Fibroblast of lung (primary cell): ENCODE results near the gene SESN3. TPM values are rescaled to one million over a fixed set of nuclear protein-coding genes. Genes with fewer than 3 reads are reported as not detected.

ENCODE experiments used
- DNase-seq, 2 donors: peaks; one replicate each; pipeline versions ENCODE4 v3.0.0 to v3.0.0-alpha.2; 2010; ENCODE audit warnings: low read depth in 2 of 2
- H2AFZ ChIP-seq: 2 replicates; pipeline ENCODE4 v1.5.1; 2012; ENCODE audit warnings: low read length, control low read depth, inconsistent platforms
- H3K27ac ChIP-seq: 2 replicates; pipeline ENCODE4 v1.5.1; 2011; ENCODE audit warnings: low read length, control low read depth; ENCODE audit not compliant: insufficient read depth
- H3K27me3 ChIP-seq: 2 replicates; pipeline ENCODE4 v1.5.1; 2011; ENCODE audit warnings: mild to moderate bottlenecking, low read length; ENCODE audit not compliant: control insufficient read depth, insufficient read depth
- H3K36me3 ChIP-seq: 2 replicates; pipeline ENCODE4 v1.5.1; 2011; ENCODE audit warnings: low read length; ENCODE audit not compliant: control insufficient read depth, insufficient read depth
- H3K4me1 ChIP-seq: 2 replicates; pipeline ENCODE4 v1.5.1; 2011; ENCODE audit warnings: low read length; ENCODE audit not compliant: control insufficient read depth, insufficient read depth; ENCODE audit errors: extremely low read depth
- H3K4me2 ChIP-seq: 2 replicates; pipeline ENCODE4 v1.5.1; 2011; ENCODE audit warnings: low read length, control low read depth; ENCODE audit not compliant: insufficient read depth; ENCODE audit errors: extremely low read depth
- H3K4me3 ChIP-seq, 4 experiments: fragments of 200-600 bp in 1 of 4; sonication (generic) in 1 of 4; replicated peaks in 1 of 4; 2 replicates each; pipeline ENCODE4 v1.5.1; 2011 to 2016; ENCODE audit warnings: low read length in 4 of 4, low read depth in 3 of 4, mild to moderate bottlenecking in 3 of 4, control low read depth in 2 of 4, inconsistent platforms in 1 of 4, mixed read lengths in 1 of 4; ENCODE audit not compliant: insufficient read depth in 1 of 4; ENCODE audit errors: control extremely low read depth in 1 of 4
- H3K79me2 ChIP-seq: 2 replicates; pipeline ENCODE4 v1.5.1; 2012; ENCODE audit warnings: mild to moderate bottlenecking, low read length, inconsistent platforms; ENCODE audit not compliant: control insufficient read depth, insufficient read depth
- H3K9ac ChIP-seq: 2 replicates; pipeline ENCODE4 v1.5.1; 2011; ENCODE audit warnings: mild to moderate bottlenecking, low read length, control low read depth; ENCODE audit not compliant: insufficient read depth
- H3K9me3 ChIP-seq: 2 replicates; pipeline ENCODE4 v1.5.1; 2012; ENCODE audit warnings: low read depth, low read length; ENCODE audit not compliant: control insufficient read depth, insufficient read depth
- H4K20me1 ChIP-seq: 2 replicates; pipeline ENCODE4 v1.5.1; 2011; ENCODE audit warnings: low read length; ENCODE audit not compliant: control insufficient read depth, insufficient read depth; ENCODE audit errors: extremely low read depth
- EZH2 ChIP-seq: IDR thresholded peaks from 2 replicates; pipeline ENCODE4 v1.5.1; 2012; ENCODE audit warnings: low read length, control low read depth, mild to moderate bottlenecking; ENCODE audit errors: missing control alignments
- polyA plus RNA-seq, 2 donors: library from polyadenylated mRNA; depleted of rRNA in 1 of 2; stranded (reverse) in 1 of 2; unstranded in 1 of 2; fragments of >200 nt; gene quantifications; 2 replicates each; pipeline ENCODE4 v1.2.1, GENCODE V29; 2011 to 2012; ENCODE audit warnings: missing spikeins in 1 of 2
- total RNA-seq: library from RNA; depleted of rRNA; stranded (reverse); fragments of >200 nt; gene quantifications from 2 replicates; pipeline ENCODE4 v1.2.1, GENCODE V29; 2014
- TF ChIP-seq, protein P1 (sequence below), 2 donors: IDR thresholded peaks in 1 of 2; conservative IDR thresholded peaks in 1 of 2; 1 replicate in 1 of 2; 2 replicates in 1 of 2; pipeline ENCODE4 v1.5.1; 2011 to 2012; ENCODE audit warnings: low read length in 2 of 2, control low read depth in 1 of 2, inconsistent platforms in 1 of 2, low read depth in 1 of 2, mild to moderate bottlenecking in 1 of 2

The SESN3 gene
- total and polyA plus RNA-seq, 2 donors (not counting 1 experiment from before 2014, with no cell fraction given): 6.4 to 60.1 TPM

GRCh38 chr11:95222817-95223216, 8.2 kb downstream of the SESN3 start:
- Histone ChIP-seq H3K36me3 (no peaks in the 10 kb centered on the region), H3K9ac (no peak overlapping the region), H3K9me3 (no peaks in the 10 kb centered on the region), H3K4me2 (no peak overlapping the region), H2AFZ (no peak overlapping the region), H3K27ac (no peak overlapping the region), H3K4me3 (no peak overlapping the region), H4K20me1 (no peaks in the 10 kb centered on the region), H3K79me2 (no peaks in the 10 kb centered on the region), H3K4me1 (no peaks in the 10 kb centered on the region), H3K27me3 (no peaks in the 10 kb centered on the region)
- TF ChIP-seq, protein P1, sequence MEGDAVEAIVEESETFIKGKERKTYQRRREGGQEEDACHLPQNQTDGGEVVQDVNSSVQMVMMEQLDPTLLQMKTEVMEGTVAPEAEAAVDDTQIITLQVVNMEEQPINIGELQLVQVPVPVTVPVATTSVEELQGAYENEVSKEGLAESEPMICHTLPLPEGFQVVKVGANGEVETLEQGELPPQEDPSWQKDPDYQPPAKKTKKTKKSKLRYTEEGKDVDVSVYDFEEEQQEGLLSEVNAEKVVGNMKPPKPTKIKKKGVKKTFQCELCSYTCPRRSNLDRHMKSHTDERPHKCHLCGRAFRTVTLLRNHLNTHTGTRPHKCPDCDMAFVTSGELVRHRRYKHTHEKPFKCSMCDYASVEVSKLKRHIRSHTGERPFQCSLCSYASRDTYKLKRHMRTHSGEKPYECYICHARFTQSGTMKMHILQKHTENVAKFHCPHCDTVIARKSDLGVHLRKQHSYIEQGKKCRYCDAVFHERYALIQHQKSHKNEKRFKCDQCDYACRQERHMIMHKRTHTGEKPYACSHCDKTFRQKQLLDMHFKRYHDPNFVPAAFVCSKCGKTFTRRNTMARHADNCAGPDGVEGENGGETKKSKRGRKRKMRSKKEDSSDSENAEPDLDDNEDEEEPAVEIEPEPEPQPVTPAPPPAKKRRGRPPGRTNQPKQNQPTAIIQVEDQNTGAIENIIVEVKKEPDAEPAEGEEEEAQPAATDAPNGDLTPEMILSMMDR (conservative IDR thresholded peaks at IDR 0.05 in 1 of 2, IDR thresholded peaks at IDR 0.05 in 1 of 2; ENCODE audit: low read depth in 1 of 2, low read length in 2 of 2): no peak
- no peak for TF ChIP-seq EZH2
- DNase-seq: no peak

DNA sequence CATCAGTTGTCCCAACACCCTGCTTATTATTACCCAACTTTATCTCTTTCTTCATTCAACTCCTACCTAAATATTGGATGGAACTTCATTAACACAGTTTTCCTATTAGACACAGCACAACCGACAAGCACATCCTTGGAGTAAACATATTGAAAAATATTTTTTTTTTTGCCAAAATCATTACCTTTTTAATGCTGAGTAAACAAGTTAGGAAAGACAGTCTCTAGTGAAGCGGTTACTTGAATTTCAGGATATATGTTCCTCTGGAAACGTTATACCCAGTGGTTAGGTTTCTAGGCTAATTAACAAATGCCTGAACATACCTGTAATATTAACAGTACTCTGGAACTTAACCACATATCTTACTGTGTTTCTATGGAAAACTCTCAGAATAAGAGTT, 11.4 kb downstream of the SESN3 start:
- Histone ChIP-seq H3K4me1 (no peaks in the 10 kb centered on the region), H3K9me3 (no peaks in the 10 kb centered on the region), H3K4me2 (no peak overlapping the region), H2AFZ (no peak overlapping the region), H3K27me3 (no peaks in the 10 kb centered on the region), H4K20me1 (no peaks in the 10 kb centered on the region), H3K9ac (no peak overlapping the region), H3K79me2 (no peaks in the 10 kb centered on the region), H3K4me3 (no peak overlapping the region), H3K36me3 (no peaks in the 10 kb centered on the region), H3K27ac (no peak overlapping the region)
- no peak for DNase-seq
- TF ChIP-seq EZH2: no peak
- TF ChIP-seq, protein P1 (conservative IDR thresholded peaks at IDR 0.05 in 1 of 2, IDR thresholded peaks at IDR 0.05 in 1 of 2; ENCODE audit: low read depth in 1 of 2, low read length in 2 of 2): no peak

- H3K27me3 ChIP-seq: no peaks in the 10 kb centered on the region
- no peak overlapping the region for H2AFZ ChIP-seq
- DNase-seq: no peak
- no peak overlapping the region for H3K4me3 ChIP-seq
- H3K4me2 ChIP-seq: no peak overlapping the region
- TF ChIP-seq, protein P1 (conservative IDR thresholded peaks at IDR 0.05 in 1 of 2, IDR thresholded peaks at IDR 0.05 in 1 of 2; ENCODE audit: low read depth in 1 of 2, low read length in 2 of 2): no peak
- no peak for TF ChIP-seq EZH2
- H3K9me3 ChIP-seq: no peaks in the 10 kb centered on the region
- H3K4me1 ChIP-seq: no peaks in the 10 kb centered on the region
- no peak overlapping the region for H3K27ac ChIP-seq
- H3K79me2 ChIP-seq: no peaks in the 10 kb centered on the region
- H3K36me3 ChIP-seq: no peaks in the 10 kb centered on the region
- no peaks in the 10 kb centered on the region for H4K20me1 ChIP-seq
- H3K9ac ChIP-seq: no peak overlapping the region
Observed at GRCh38 chr11:95218149-95218548, 12.9 kb downstream of the SESN3 start.
